ENCODE data around the gene LRIF1. TPM values are rescaled to one million over a fixed set of nuclear protein-coding genes. Genes with fewer than 3 reads are reported as not detected.
A peak's percentile ranks its signal among the peaks of the same experiment; 100 is the strongest.

The LRIF1 gene
- total RNA-seq, 4 donors from 2014 or later = 0.20 to 10.1 (median 7.6) TPM

DNA sequence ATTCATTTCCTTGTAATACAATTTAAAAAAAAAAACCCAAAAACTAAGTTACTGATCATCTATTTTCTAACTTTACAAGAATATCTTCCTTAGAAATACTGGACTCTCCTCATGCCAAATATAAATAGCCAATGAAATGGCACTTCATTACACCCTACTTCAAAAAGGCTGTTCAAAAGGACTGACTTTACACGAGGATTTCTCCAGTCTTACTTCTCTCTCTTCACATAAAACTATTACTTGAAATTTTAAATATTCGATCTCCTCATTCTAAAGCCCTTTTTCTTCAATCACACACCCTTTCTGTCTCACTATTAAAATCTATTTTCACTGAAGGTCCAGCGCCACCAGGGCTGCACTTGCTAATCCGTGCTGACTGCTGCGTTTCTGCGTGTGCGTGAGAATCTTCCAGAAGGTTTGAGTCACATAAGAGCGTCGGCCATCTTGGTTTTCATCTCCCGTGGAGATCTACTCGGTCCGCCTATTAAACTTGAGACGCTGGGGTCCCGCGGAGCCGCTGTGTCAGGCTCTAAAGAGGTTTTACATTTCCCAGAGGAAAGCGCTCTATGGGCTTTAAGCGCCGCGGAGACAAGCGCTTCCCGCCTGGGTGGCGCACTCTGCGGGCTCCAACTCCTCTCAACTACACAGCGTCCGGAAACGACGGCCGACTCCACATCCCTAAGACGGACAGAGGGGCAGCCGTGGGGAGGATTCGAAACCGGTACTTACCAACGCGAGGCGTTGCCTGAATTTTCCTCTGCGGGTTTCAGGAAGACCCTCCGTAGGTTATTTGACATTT lies 631 bp downstream of the LRIF1 start:
- WGBS, 2 donors (ENCODE audit: low coverage in 1 of 2) = 11 to 22% methylated on average over 7 to 38 of the region's 38 CpGs
- in situ Hi-C loops (cut with MboI; ENCODE audit: low pct_ligation_motif_present in 1 of 4, low pct_unique_long_range_greater_than_20kb in 1 of 4, low sequenced_read_pairs in 3 of 4) = no loop called here
- intact Hi-C loops (cut with DNase I; ENCODE audit: low total_unique reads) = no loop called here

DNA sequence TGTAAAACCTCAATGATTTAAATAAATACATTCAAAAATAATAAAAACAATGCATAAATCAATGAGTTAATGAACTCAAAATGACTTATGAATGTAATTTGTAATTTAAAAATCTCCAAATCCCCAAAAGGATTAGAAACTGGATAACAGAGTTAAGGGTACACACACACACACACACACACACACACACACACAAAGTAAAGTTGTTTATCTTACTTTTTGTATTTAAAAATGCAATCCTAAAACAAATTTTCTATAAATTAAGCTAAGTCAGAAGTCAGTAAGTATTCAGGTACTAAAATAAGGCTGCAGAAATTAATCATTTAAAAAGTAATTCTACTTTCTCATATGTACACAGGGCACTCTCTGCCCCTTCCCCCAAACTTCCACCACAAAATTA lies 1.8 kb downstream of the LRIF1 start:
- in situ Hi-C loops (cut with MboI; ENCODE audit: low pct_ligation_motif_present in 1 of 4, low pct_unique_long_range_greater_than_20kb in 1 of 4, low sequenced_read_pairs in 3 of 4) = no loop called here

More for the DNA sequence above, 631 bp downstream of the LRIF1 start:
- Histone ChIP-seq H3K27me3 (peaks cover 16% of the 10 kb centered on the region), H3K4me1 (peaks cover 0 to 17% (median 3%) of the 10 kb centered on the region in 4 donors), H3K36me3 (peaks cover 0 to 4% (median 1%) of the 10 kb centered on the region in 4 donors), H3K9me3 (peaks cover 19 to 26% of the 10 kb centered on the region in 2 donors), H3K27ac (peak overlapping the region; percentile 92 to 95 (median 93)), H3K4me3 (peak overlapping the region; percentile 32 to 65 (median 60))
- peak; percentile 48 for DNase-seq
- TF ChIP-seq POLR2AphosphoS5 (IDR thresholded peaks at IDR 0.05) (no peak), EP300 (IDR thresholded peaks at IDR 0.05; ENCODE audit: low read depth) (no peak), POLR2A (IDR thresholded peaks at IDR 0.05) (no peak)
- TF ChIP-seq, protein P1, sequence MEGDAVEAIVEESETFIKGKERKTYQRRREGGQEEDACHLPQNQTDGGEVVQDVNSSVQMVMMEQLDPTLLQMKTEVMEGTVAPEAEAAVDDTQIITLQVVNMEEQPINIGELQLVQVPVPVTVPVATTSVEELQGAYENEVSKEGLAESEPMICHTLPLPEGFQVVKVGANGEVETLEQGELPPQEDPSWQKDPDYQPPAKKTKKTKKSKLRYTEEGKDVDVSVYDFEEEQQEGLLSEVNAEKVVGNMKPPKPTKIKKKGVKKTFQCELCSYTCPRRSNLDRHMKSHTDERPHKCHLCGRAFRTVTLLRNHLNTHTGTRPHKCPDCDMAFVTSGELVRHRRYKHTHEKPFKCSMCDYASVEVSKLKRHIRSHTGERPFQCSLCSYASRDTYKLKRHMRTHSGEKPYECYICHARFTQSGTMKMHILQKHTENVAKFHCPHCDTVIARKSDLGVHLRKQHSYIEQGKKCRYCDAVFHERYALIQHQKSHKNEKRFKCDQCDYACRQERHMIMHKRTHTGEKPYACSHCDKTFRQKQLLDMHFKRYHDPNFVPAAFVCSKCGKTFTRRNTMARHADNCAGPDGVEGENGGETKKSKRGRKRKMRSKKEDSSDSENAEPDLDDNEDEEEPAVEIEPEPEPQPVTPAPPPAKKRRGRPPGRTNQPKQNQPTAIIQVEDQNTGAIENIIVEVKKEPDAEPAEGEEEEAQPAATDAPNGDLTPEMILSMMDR (IDR thresholded peaks at IDR 0.05) = no peak

DNA sequence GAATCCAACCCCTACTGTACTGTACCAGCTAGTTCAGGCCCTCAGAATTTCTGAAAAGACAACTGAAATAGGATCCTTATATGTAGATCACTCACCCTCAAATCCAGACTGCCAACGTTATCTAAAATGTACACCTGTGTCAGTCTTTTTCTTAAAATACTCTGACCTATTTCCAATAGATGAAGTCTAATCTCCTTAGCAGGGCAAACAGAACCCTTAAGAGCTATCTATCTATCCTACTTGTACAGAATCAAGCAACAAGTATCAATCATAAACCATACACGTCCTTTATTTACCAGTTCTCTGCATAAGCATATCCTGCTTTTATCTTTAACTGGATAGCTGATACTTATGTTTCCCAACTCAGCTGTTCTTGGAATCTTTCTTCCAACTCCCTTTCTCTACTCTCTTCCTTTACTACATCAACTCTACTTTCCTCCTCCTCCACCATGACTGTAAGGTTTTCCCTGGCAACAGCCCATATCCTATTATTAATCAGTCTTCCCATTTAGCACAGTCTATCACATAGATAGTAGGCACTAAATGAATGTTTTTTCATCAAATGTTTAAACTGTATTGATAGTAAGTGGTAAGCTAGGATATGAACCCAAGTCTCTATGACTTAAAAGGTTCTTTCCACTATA lies 2.8 kb downstream of the LRIF1 start:
- TF ChIP-seq, protein P1 (IDR thresholded peaks at IDR 0.05) = no peak
- TF ChIP-seq POLR2AphosphoS5 (IDR thresholded peaks at IDR 0.05) = no peak
- no peak for TF ChIP-seq POLR2A (IDR thresholded peaks at IDR 0.05)
- TF ChIP-seq EP300 (IDR thresholded peaks at IDR 0.05; ENCODE audit: low read depth) = no peak
- no peak overlapping the region for H3K27ac ChIP-seq
- peaks cover 0 to 17% (median 3%) of the 10 kb centered on the region in 4 donors for H3K4me1 ChIP-seq
- in situ Hi-C loops (cut with MboI; ENCODE audit: low pct_ligation_motif_present in 1 of 4, low pct_unique_long_range_greater_than_20kb in 1 of 4, low sequenced_read_pairs in 3 of 4) = no loop called here
- H3K27me3 ChIP-seq = peaks cover 3% of the 10 kb centered on the region
- no peak for DNase-seq
- peaks cover 0 to 4% (median 1%) of the 10 kb centered on the region in 4 donors for H3K36me3 ChIP-seq
- H3K9me3 ChIP-seq = peaks cover 18 to 29% of the 10 kb centered on the region in 2 donors
- WGBS, 2 donors (ENCODE audit: low coverage in 1 of 2) = 88 to 100% methylated on average over 2 of the region's 2 CpGs
- intact Hi-C loops (cut with DNase I; ENCODE audit: low total_unique reads) = no loop called here
- H3K4me3 ChIP-seq = no peak overlapping the region

More for the DNA sequence above, 1.8 kb downstream of the LRIF1 start:
- H3K27ac ChIP-seq = no peak overlapping the region
- no peak for DNase-seq
- H3K36me3 ChIP-seq = peaks cover 0 to 4% (median 1%) of the 10 kb centered on the region in 4 donors
- TF ChIP-seq, protein P1 (IDR thresholded peaks at IDR 0.05) = no peak
- TF ChIP-seq POLR2A (IDR thresholded peaks at IDR 0.05) (no peak), EP300 (IDR thresholded peaks at IDR 0.05; ENCODE audit: low read depth) (no peak), POLR2AphosphoS5 (IDR thresholded peaks at IDR 0.05) (no peak)
- peaks cover 5% of the 10 kb centered on the region for H3K27me3 ChIP-seq
- peaks cover 0 to 17% (median 3%) of the 10 kb centered on the region in 4 donors for H3K4me1 ChIP-seq
- H3K4me3 ChIP-seq = no peak overlapping the region
- peaks cover 19 to 31% of the 10 kb centered on the region in 2 donors for H3K9me3 ChIP-seq
- intact Hi-C loops (cut with DNase I; ENCODE audit: low total_unique reads) = no loop called here

DNA sequence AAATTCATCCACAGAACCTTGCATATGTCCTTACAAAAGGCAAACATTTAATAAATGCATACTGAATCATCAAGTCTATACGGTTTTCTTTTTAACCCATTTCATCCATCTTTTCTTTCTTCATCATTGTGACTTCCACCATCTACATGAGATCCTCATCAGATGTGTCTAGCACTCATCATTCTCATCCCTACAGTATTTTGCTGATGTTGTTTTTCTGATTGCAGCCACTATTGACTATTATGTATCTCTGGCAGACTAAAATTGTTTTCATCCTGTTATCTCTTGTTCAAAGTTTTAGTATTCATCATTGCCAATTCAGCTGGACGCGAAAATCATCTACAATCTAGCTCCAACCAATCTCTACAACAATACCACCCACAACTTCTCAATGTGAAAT lies 5.9 kb downstream of the LRIF1 start:
- in situ Hi-C loops (cut with MboI; ENCODE audit: low pct_ligation_motif_present in 1 of 4, low pct_unique_long_range_greater_than_20kb in 1 of 4, low sequenced_read_pairs in 3 of 4) = no loop called here
- peaks cover 4 to 24% of the 10 kb centered on the region in 2 donors for H3K9me3 ChIP-seq
- TF ChIP-seq EP300 (IDR thresholded peaks at IDR 0.05; ENCODE audit: low read depth) = no peak
- TF ChIP-seq POLR2AphosphoS5 (IDR thresholded peaks at IDR 0.05) = no peak
- no peak for TF ChIP-seq POLR2A (IDR thresholded peaks at IDR 0.05)
- TF ChIP-seq, protein P1 (IDR thresholded peaks at IDR 0.05) = no peak

More for the DNA sequence above, 5.9 kb downstream of the LRIF1 start:
- Histone ChIP-seq H3K4me1 (peaks cover 0 to 8% (median under 1%) of the 10 kb centered on the region in 4 donors), H3K4me3 (no peak overlapping the region), H3K27ac (no peak overlapping the region), H3K27me3 (no peaks in the 10 kb centered on the region), H3K36me3 (peaks cover 0 to 7% (median 2%) of the 10 kb centered on the region in 4 donors)
- 93 to 100% methylated on average over 3 of the region's 3 CpGs for WGBS, 2 donors (ENCODE audit: low coverage in 1 of 2)
- intact Hi-C loops (cut with DNase I; ENCODE audit: low total_unique reads) = no loop called here
- no peak for DNase-seq

Data from transverse colon (tissue), 4 donors.